Measurements from ENCODE around the gene FLVCR2.

GRCh38 chr14:75649773-75650172 is 71.4 kb downstream of the FLVCR2 start:
- no peak for TF ChIP-seq ZNF274 (IDR thresholded peaks at IDR 0.05; ENCODE audit: low read depth, low read length)
- no peak for TF ChIP-seq SUZ12 (IDR thresholded peaks at IDR 0.05; ENCODE audit: extremely low read depth, insufficient read depth, insufficient read length)
- no peak for TF ChIP-seq YY1 (IDR thresholded peaks at IDR 0.05; ENCODE audit: insufficient read depth, insufficient read length)

Measured in NT2/D1 (cell line).